ENCODE measurements around the gene PLCG1. TPM values are rescaled to one million over a fixed set of nuclear protein-coding genes. Genes with fewer than 3 reads are reported as not detected.

Gene PLCG1
- total RNA-seq, 2 experiments from 2014 or later, result 185 to 230 TPM

GRCh38 chr20:41135888-41136679, 1.3 kb upstream of the PLCG1 start:
- POLR2A ChIA-PET, result interaction anchor here (0.6 kb wide), 2 partner anchors 21 to 79 kb away, joined by 3 read pairs; no protein-coding TSS in a partner anchor
- Mint-ChIP-seq H3K36me3 (ENCODE audit: low read depth) (peaks cover 24% of the 10 kb centered on the region), H3K4me3 (peak overlapping the region; percentile 73), H3K9me3 (ENCODE audit: low read depth) (no peaks in the 10 kb centered on the region), H3K4me1 (peaks cover 64% of the 10 kb centered on the region), H3K27me3 (no peaks in the 10 kb centered on the region), H3K27ac (peak overlapping the region; percentile 74)
- CTCF ChIA-PET, result interaction anchor here (0.5 to 3.5 kb wide), 24 partner anchors 9 to 204 kb away, joined by 3 to 31 read pairs (median 4); partner anchors contain the start of gene LPIN3
- ATAC-seq (no peak), DNase-seq (no peak)
- intact Hi-C loops (cut with DNase I, micrococcal nuclease), result loop anchor here (1.0 to 10.0 kb wide), 6 partner anchors 36 to 482 kb away; partner anchors contain the start of genes CHD6 (in 2 of the 2), LPIN3 (in 1 of the 2) and TOP1 (in 1 of the 2)

- intact Hi-C loops (cut with DNase I, micrococcal nuclease), result loop anchor here (1.0 to 10.0 kb wide), 8 partner anchors 19 to 555 kb away; partner anchors contain the start of genes TOP1 (in 2 of the 2), CHD6 (in 1 of the 2), LPIN3 (in 1 of the 2) and ZHX3 (in 1 of the 2)
- ChIA-PET POLR2A (interaction anchor here (0.6 to 2.5 kb wide), 3 partner anchors 11 to 104 kb away, joined by 5 to 19 read pairs (median 11); no protein-coding TSS in a partner anchor), CTCF (interaction anchor here (0.7 to 3.2 kb wide), 4 partner anchors 9 to 95 kb away, joined by 5 to 13 read pairs (median 8); no protein-coding TSS in a partner anchor)
- peak; percentile 82 for DNase-seq
- peaks cover 30% of the 10 kb centered on the region for H3K36me3 Mint-ChIP-seq (ENCODE audit: low read depth)
- peaks cover 71% of the 10 kb centered on the region for H3K4me1 Mint-ChIP-seq
- ATAC-seq, result peak; percentile 5
- H3K27ac Mint-ChIP-seq, result peak overlapping the region; percentile 92
- H3K27me3 Mint-ChIP-seq, result no peaks in the 10 kb centered on the region
- H3K4me3 Mint-ChIP-seq, result peak overlapping the region; percentile 86
- no peaks in the 10 kb centered on the region for H3K9me3 Mint-ChIP-seq (ENCODE audit: low read depth)
Measured at GRCh38 chr20:41137614-41138474, 501 bp downstream of the PLCG1 start.

GRCh38 chr20:41138475-41139226, 1.3 kb downstream of the PLCG1 start:
- POLR2A ChIA-PET, result interaction anchor here (0.6 to 2.5 kb wide), 3 partner anchors 11 to 103 kb away, joined by 5 to 19 read pairs (median 11); no protein-coding TSS in a partner anchor

GRCh38 chr20:41139227-41140093, 2.1 kb downstream of the PLCG1 start:
- ChIA-PET CTCF (interaction anchor here (0.6 to 3.2 kb wide), 5 partner anchors 11 to 92 kb away, joined by 3 to 13 read pairs (median 5); no protein-coding TSS in a partner anchor), POLR2A (interaction anchor here (2.5 kb wide), 1 partner anchor 18 kb away, joined by 19 read pairs; no protein-coding TSS in a partner anchor)
- peaks cover 75% of the 10 kb centered on the region for H3K4me1 Mint-ChIP-seq
- peak overlapping the region; percentile 92 for H3K27ac Mint-ChIP-seq
- ATAC-seq (no peak), DNase-seq (peak; percentile 62)
- H3K4me3 Mint-ChIP-seq, result peak overlapping the region; percentile 86
- intact Hi-C loops (cut with DNase I, micrococcal nuclease), result loop anchor here in 1 of 2 experiments (5.0 to 10.0 kb wide), 3 partner anchors 33 to 475 kb away; partner anchors contain the start of genes CHD6 and TOP1
- H3K9me3 Mint-ChIP-seq (ENCODE audit: low read depth), result no peaks in the 10 kb centered on the region
- H3K27me3 Mint-ChIP-seq, result no peaks in the 10 kb centered on the region
- H3K36me3 Mint-ChIP-seq (ENCODE audit: low read depth), result peaks cover 40% of the 10 kb centered on the region

More at GRCh38 chr20:41138475-41139226, 1.3 kb downstream of the PLCG1 start:
- peak overlapping the region; percentile 92 for H3K27ac Mint-ChIP-seq
- H3K4me1 Mint-ChIP-seq, result peaks cover 75% of the 10 kb centered on the region
- ATAC-seq, result peak; percentile 5
- no peaks in the 10 kb centered on the region for H3K27me3 Mint-ChIP-seq
- H3K9me3 Mint-ChIP-seq (ENCODE audit: low read depth), result no peaks in the 10 kb centered on the region
- peak; percentile 62 for DNase-seq
- CTCF ChIA-PET, result interaction anchor here (0.6 to 3.2 kb wide), 7 partner anchors 8 to 94 kb away, joined by 3 to 13 read pairs (median 5); no protein-coding TSS in a partner anchor
- peak overlapping the region; percentile 86 for H3K4me3 Mint-ChIP-seq
- H3K36me3 Mint-ChIP-seq (ENCODE audit: low read depth), result peaks cover 34% of the 10 kb centered on the region
- intact Hi-C loops (cut with DNase I, micrococcal nuclease), result loop anchor here in 1 of 2 experiments (5.0 to 10.0 kb wide), 3 partner anchors 34 to 476 kb away; partner anchors contain the start of genes CHD6 and TOP1

- CTCF ChIA-PET, result interaction anchor here (1.3 to 3.2 kb wide), 4 partner anchors 9 to 32 kb away, joined by 4 to 13 read pairs (median 9); no protein-coding TSS in a partner anchor
- peak; percentile 63 for DNase-seq
- intact Hi-C loops (cut with DNase I, micrococcal nuclease), result loop anchor here in 1 of 2 experiments (1.0 kb wide), 1 partner anchor 17 kb away; no protein-coding TSS in a partner anchor
- Mint-ChIP-seq H3K4me3 (peak overlapping the region; percentile 86), H3K4me1 (peaks cover 75% of the 10 kb centered on the region), H3K36me3 (ENCODE audit: low read depth) (peaks cover 49% of the 10 kb centered on the region), H3K27me3 (no peaks in the 10 kb centered on the region), H3K9me3 (ENCODE audit: low read depth) (no peaks in the 10 kb centered on the region), H3K27ac (peak overlapping the region; percentile 92)
- peak; percentile 7 for ATAC-seq
- POLR2A ChIA-PET, result interaction anchor here (0.7 to 2.7 kb wide), 2 partner anchors 9 to 17 kb away, joined by 5 to 13 read pairs; no protein-coding TSS in a partner anchor
Measured at GRCh38 chr20:41140226-41141133, 3.1 kb downstream of the PLCG1 start.

- peak; percentile 41 for DNase-seq
- CTCF ChIA-PET, result interaction anchor here (1.3 to 3.9 kb wide), 5 partner anchors 9 to 31 kb away, joined by 4 to 30 read pairs (median 8); no protein-coding TSS in a partner anchor
- Mint-ChIP-seq H3K4me3 (peak overlapping the region; percentile 86), H3K9me3 (ENCODE audit: low read depth) (no peaks in the 10 kb centered on the region), H3K36me3 (ENCODE audit: low read depth) (peaks cover 54% of the 10 kb centered on the region), H3K27ac (peak overlapping the region; percentile 92), H3K27me3 (no peaks in the 10 kb centered on the region), H3K4me1 (peaks cover 75% of the 10 kb centered on the region)
- no peak for ATAC-seq
- POLR2A ChIA-PET, result interaction anchor here (2.7 kb wide), 1 partner anchor 16 kb away, joined by 13 read pairs; no protein-coding TSS in a partner anchor
- intact Hi-C loops (cut with DNase I, micrococcal nuclease), result loop anchor here in 1 of 2 experiments (1.0 kb wide), 1 partner anchor 16 kb away; no protein-coding TSS in a partner anchor
Measured at GRCh38 chr20:41141153-41141815, 3.9 kb downstream of the PLCG1 start.

- H3K9me3 Mint-ChIP-seq (ENCODE audit: low read depth), result no peaks in the 10 kb centered on the region
- H3K27ac Mint-ChIP-seq, result peak overlapping the region; percentile 92
- POLR2A ChIA-PET, result interaction anchor here (1.0 to 2.7 kb wide), 3 partner anchors 12 to 15 kb away, joined by 3 to 13 read pairs (median 4); no protein-coding TSS in a partner anchor
- intact Hi-C loops (cut with DNase I, micrococcal nuclease), result no loop called here
- peaks cover 61% of the 10 kb centered on the region for H3K36me3 Mint-ChIP-seq (ENCODE audit: low read depth)
- no peak for ATAC-seq
- H3K27me3 Mint-ChIP-seq, result no peaks in the 10 kb centered on the region
- peak; percentile 41 for DNase-seq
- CTCF ChIA-PET, result interaction anchor here (0.5 to 3.9 kb wide), 7 partner anchors 8 to 152 kb away, joined by 3 to 30 read pairs (median 6); no protein-coding TSS in a partner anchor
- H3K4me1 Mint-ChIP-seq, result peaks cover 80% of the 10 kb centered on the region
- peak overlapping the region; percentile 86 for H3K4me3 Mint-ChIP-seq
Measured at GRCh38 chr20:41142245-41142644, 4.9 kb downstream of the PLCG1 start.

- H3K27me3 Mint-ChIP-seq, result no peaks in the 10 kb centered on the region
- no peaks in the 10 kb centered on the region for H3K9me3 Mint-ChIP-seq (ENCODE audit: low read depth)
- peaks cover 85% of the 10 kb centered on the region for H3K4me1 Mint-ChIP-seq
- CTCF ChIA-PET, result interaction anchor here (0.6 to 3.9 kb wide), 5 partner anchors 8 to 152 kb away, joined by 3 to 31 read pairs (median 6); no protein-coding TSS in a partner anchor
- H3K27ac Mint-ChIP-seq, result peak overlapping the region; percentile 92
- intact Hi-C loops (cut with DNase I, micrococcal nuclease), result no loop called here
- H3K4me3 Mint-ChIP-seq, result peak overlapping the region; percentile 86
- POLR2A ChIA-PET, result interaction anchor here (1.0 to 2.7 kb wide), 3 partner anchors 11 to 14 kb away, joined by 3 to 13 read pairs (median 4); no protein-coding TSS in a partner anchor
- DNase-seq (peak; percentile 60), ATAC-seq (peak; percentile 25)
- H3K36me3 Mint-ChIP-seq (ENCODE audit: low read depth), result peaks cover 62% of the 10 kb centered on the region
Measured at GRCh38 chr20:41142919-41143318, 5.6 kb downstream of the PLCG1 start.

Measured in activated CD4-positive, alpha-beta T cell treated with anti-CD3 and anti-CD28 coated beads for 36 hours (primary cell).